Suprapubic skin (tissue), 4 donors: Measurements from ENCODE around the gene AGBL1. TPM values are rescaled to one million over a fixed set of nuclear protein-coding genes. Genes with fewer than 3 reads are reported as not detected.

Experiments
- DNase-seq, 2 donors: peaks; one replicate each; pipeline ENCODE4 v3.0.0-alpha.2; 2019; ENCODE audit warnings: low spot score in 2 of 2
- H3K27ac ChIP-seq: fragments of 200-600 bp; sonication (generic); one replicate; pipeline ENCODE4 v1.5.1; 2019
- H3K27me3 ChIP-seq: fragments of 200-600 bp; sonication (generic); one replicate; pipeline ENCODE4 v1.5.1; 2019
- H3K36me3 ChIP-seq: fragments of 200-600 bp; sonication (generic); one replicate; pipeline ENCODE4 v1.5.1; 2019
- H3K4me1 ChIP-seq: fragments of 200-600 bp; sonication (generic); one replicate; pipeline ENCODE4 v1.5.1; 2019
- H3K4me3 ChIP-seq: fragments of 200-600 bp; sonication (generic); one replicate; pipeline ENCODE4 v1.5.1; 2019; ENCODE audit warnings: mild to moderate bottlenecking
- H3K9me3 ChIP-seq: fragments of 200-600 bp; sonication (generic); one replicate; pipeline ENCODE4 v1.5.1; 2019
- CTCF ChIP-seq, 2 donors: fragments of 200-600 bp in 1 of 2; fragments of 450-650 bp in 1 of 2; sonication (generic) in 1 of 2; IDR thresholded peaks; one replicate each; pipeline ENCODE4 v1.5.1; 2016 to 2019; ENCODE audit warnings: antibody characterized with exemption in 2 of 2, mild to moderate bottlenecking in 1 of 2, moderate library complexity in 1 of 2
- EP300 ChIP-seq: sonication (generic); formaldehyde crosslinking; IDR thresholded peaks from one replicate; pipeline ENCODE4 v1.6.1; 2017; ENCODE audit warnings: antibody characterized with exemption
- POLR2A ChIP-seq, 2 donors: fragments of 450-650 bp; IDR thresholded peaks; one replicate each; pipeline ENCODE4 v1.6.1; 2017; ENCODE audit warnings: antibody characterized with exemption in 2 of 2, mild to moderate bottlenecking in 2 of 2, moderate library complexity in 2 of 2
- POLR2AphosphoS5 ChIP-seq, 3 donors: sonication (generic); formaldehyde crosslinking; IDR thresholded peaks; one replicate each; pipeline ENCODE4 v1.6.1; 2017; ENCODE audit warnings: antibody characterized with exemption in 3 of 3
- WGBS: methylation state at CpG from one replicate; pipeline ENCODE4 v1.1.5; 2018; 5-methylcytosine and 5-hydroxymethylcytosine counted together
- total RNA-seq, 4 donors: library from RNA; depleted of rRNA; stranded (reverse); fragments of >200 nt; gene quantifications; one replicate each; pipeline ENCODE4 v1.1.0, GENCODE V29; 2016

Gene AGBL1
- total RNA-seq, 4 donors from 2014 or later, result 0.23 to 0.56 TPM; not detected in 2

- Histone ChIP-seq H3K4me1 (no peaks in the 10 kb centered on the region), H3K9me3 (no peaks in the 10 kb centered on the region), H3K27me3 (peaks cover 3% of the 10 kb centered on the region), H3K27ac (no peak overlapping the region), H3K4me3 (no peak overlapping the region), H3K36me3 (no peaks in the 10 kb centered on the region)
- TF ChIP-seq POLR2A (IDR thresholded peaks at IDR 0.05) (no peak), CTCF (IDR thresholded peaks at IDR 0.05) (no peak), EP300 (no peak), POLR2AphosphoS5 (IDR thresholded peaks at IDR 0.05) (no peak)
- WGBS, result 72% methylated on average over 2 of the region's 2 CpGs
- DNase-seq, result no peak
Measured at GRCh38 chr15:86657305-86657704, 577.6 kb downstream of the AGBL1 start.

- no peaks in the 10 kb centered on the region for H3K36me3 ChIP-seq
- H3K4me1 ChIP-seq, result no peaks in the 10 kb centered on the region
- no peaks in the 10 kb centered on the region for H3K9me3 ChIP-seq
- WGBS, result 61% methylated on average over 5 of the region's 5 CpGs
- H3K27ac ChIP-seq, result no peak overlapping the region
- TF ChIP-seq EP300, result no peak
- no peak for TF ChIP-seq POLR2A (IDR thresholded peaks at IDR 0.05)
- no peak for TF ChIP-seq CTCF (IDR thresholded peaks at IDR 0.05)
- no peak for TF ChIP-seq POLR2AphosphoS5 (IDR thresholded peaks at IDR 0.05)
- DNase-seq, result no peak
- H3K4me3 ChIP-seq, result no peak overlapping the region
- H3K27me3 ChIP-seq, result peaks cover 3% of the 10 kb centered on the region
Measured at GRCh38 chr15:86659724-86660411, 580.2 kb downstream of the AGBL1 start.

- DNase-seq, result no peak
- 85% methylated on average over 7 of the region's 7 CpGs for WGBS
Measured at GRCh38 chr15:86661580-86661979, 581.9 kb downstream of the AGBL1 start.

GRCh38 chr15:86663304-86663703 lies 583.6 kb downstream of the AGBL1 start:
- Histone ChIP-seq H3K4me3 (no peak overlapping the region), H3K4me1 (no peaks in the 10 kb centered on the region), H3K27ac (no peak overlapping the region), H3K27me3 (peaks cover 3% of the 10 kb centered on the region), H3K9me3 (no peaks in the 10 kb centered on the region), H3K36me3 (no peaks in the 10 kb centered on the region)
- no peak for TF ChIP-seq POLR2AphosphoS5 (IDR thresholded peaks at IDR 0.05)
- TF ChIP-seq POLR2A (IDR thresholded peaks at IDR 0.05), result no peak
- no peak for TF ChIP-seq EP300
- no peak for TF ChIP-seq CTCF (IDR thresholded peaks at IDR 0.05)
- no peak for DNase-seq
- 41% methylated on average over 1 of the region's 1 CpG for WGBS

More at GRCh38 chr15:86661580-86661979, 581.9 kb downstream of the AGBL1 start:
- Histone ChIP-seq H3K27me3 (peaks cover 3% of the 10 kb centered on the region), H3K9me3 (no peaks in the 10 kb centered on the region), H3K36me3 (no peaks in the 10 kb centered on the region), H3K4me1 (no peaks in the 10 kb centered on the region), H3K27ac (no peak overlapping the region), H3K4me3 (no peak overlapping the region)
- TF ChIP-seq CTCF (IDR thresholded peaks at IDR 0.05), result no peak
- TF ChIP-seq POLR2A (IDR thresholded peaks at IDR 0.05), result no peak
- TF ChIP-seq EP300, result no peak
- TF ChIP-seq POLR2AphosphoS5 (IDR thresholded peaks at IDR 0.05), result no peak

- 38% methylated on average over 2 of the region's 2 CpGs for WGBS
- TF ChIP-seq POLR2AphosphoS5 (IDR thresholded peaks at IDR 0.05), result no peak
- no peak for TF ChIP-seq POLR2A (IDR thresholded peaks at IDR 0.05)
- no peak for TF ChIP-seq EP300
- TF ChIP-seq CTCF (IDR thresholded peaks at IDR 0.05), result no peak
- Histone ChIP-seq H3K4me3 (no peak overlapping the region), H3K4me1 (no peaks in the 10 kb centered on the region), H3K27ac (no peak overlapping the region), H3K36me3 (no peaks in the 10 kb centered on the region), H3K9me3 (no peaks in the 10 kb centered on the region), H3K27me3 (peaks cover 3% of the 10 kb centered on the region)
- DNase-seq, result no peak
Measured at GRCh38 chr15:86663979-86664378, 584.3 kb downstream of the AGBL1 start.
